ENCODE results near the gene OBI1.

Gene OBI1, protein sequence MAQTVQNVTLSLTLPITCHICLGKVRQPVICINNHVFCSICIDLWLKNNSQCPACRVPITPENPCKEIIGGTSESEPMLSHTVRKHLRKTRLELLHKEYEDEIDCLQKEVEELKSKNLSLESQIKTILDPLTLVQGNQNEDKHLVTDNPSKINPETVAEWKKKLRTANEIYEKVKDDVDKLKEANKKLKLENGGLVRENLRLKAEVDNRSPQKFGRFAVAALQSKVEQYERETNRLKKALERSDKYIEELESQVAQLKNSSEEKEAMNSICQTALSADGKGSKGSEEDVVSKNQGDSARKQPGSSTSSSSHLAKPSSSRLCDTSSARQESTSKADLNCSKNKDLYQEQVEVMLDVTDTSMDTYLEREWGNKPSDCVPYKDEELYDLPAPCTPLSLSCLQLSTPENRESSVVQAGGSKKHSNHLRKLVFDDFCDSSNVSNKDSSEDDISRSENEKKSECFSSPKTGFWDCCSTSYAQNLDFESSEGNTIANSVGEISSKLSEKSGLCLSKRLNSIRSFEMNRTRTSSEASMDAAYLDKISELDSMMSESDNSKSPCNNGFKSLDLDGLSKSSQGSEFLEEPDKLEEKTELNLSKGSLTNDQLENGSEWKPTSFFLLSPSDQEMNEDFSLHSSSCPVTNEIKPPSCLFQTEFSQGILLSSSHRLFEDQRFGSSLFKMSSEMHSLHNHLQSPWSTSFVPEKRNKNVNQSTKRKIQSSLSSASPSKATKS

GRCh38 chr13:78658630-78659449, at the start of gene OBI1:
Gene OBI1 (minus strand): TSS chr13:78659155. CDS start chr13:78659120, 35 bp downstream.
- peak; percentile 92 for DNase-seq

- no peak for DNase-seq
Observed at GRCh38 chr13:78701383-78701782, 42.4 kb upstream of the OBI1 start.

- no peak for DNase-seq
Observed at GRCh38 chr13:78700121-78700910, 41.4 kb upstream of the OBI1 start.

DNA sequence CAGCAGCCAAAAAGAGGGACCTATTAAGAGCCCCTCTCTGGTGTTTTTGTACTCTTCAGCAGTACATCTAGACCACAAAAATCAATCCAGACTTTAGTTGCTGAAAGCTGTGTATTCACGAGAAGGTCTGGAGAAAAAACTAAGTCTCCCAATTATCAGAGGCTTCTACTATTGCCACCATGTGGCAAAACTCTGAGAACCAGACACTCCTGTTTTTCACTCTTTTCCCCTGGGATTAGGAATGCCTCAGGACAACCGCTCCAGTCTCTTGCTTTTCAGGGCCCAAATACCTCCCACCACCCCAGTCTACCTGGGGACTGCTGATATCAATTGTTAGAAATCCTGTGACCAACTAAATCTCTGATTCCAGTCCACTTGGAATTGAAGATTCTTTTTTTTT, 30.1 kb upstream of the OBI1 start:
- no peak for DNase-seq

- no peak for DNase-seq
Observed at GRCh38 chr13:78686461-78686860, 27.5 kb upstream of the OBI1 start.

DNA sequence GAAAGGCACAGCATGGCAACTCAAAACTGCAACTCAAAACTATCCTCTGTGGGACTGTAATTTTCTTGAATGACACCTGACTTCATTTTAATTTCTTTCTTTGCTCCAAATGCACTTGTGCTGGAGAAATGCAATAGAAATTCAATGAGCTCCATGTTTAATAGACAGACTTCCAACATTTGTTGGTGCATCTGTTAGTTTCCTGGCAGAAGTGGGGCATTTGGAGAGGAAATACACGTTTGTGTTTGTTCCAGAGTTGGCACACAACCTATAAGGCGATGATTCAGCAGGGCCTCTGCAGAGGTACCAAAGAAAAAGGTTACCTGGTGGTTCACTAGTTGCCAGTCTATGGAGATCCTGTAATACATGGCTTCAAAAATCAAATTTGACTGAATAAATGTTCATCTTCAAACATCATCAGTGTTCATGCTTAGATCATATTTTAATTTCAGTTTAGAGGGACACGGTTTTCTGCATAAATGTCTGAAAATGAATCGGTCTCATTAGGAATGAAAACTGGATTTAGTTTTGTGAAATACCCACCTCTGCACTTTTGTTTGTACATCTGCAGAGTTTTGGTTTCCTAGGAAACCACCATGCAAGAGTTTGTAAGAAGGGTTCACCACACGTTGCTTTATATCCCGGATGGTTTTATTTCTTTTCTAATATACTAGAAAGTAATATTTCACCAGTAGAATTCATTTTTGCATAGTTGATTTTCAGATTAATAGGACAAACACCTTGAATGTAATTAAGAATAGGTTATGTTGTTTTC, 21.8 kb upstream of the OBI1 start:
- DNase-seq, result no peak

DNA sequence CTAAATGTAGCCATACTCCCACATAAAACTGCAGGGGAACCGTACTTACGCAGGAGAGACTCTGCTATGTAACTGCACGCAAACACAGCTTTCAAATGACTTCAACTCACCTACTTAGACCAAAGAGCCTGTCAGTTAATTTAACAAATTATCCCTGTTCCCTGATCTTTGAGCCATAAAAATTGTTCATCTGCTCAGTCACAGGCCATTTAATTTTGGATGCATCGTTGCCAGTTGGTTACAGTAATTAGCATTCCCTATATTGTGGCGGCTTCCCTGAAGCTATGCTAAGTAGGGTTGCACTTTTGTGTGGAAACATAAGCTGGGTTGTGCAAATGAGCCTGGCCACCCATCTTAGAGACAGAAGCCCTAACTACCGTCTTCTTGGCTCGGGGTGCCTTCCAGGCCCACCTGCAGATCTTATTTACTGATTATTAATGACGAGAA, 21.2 kb upstream of the OBI1 start:
- DNase-seq, result no peak

- no peak for DNase-seq
Observed at GRCh38 chr13:78679329-78679728, 20.4 kb upstream of the OBI1 start.

DNA sequence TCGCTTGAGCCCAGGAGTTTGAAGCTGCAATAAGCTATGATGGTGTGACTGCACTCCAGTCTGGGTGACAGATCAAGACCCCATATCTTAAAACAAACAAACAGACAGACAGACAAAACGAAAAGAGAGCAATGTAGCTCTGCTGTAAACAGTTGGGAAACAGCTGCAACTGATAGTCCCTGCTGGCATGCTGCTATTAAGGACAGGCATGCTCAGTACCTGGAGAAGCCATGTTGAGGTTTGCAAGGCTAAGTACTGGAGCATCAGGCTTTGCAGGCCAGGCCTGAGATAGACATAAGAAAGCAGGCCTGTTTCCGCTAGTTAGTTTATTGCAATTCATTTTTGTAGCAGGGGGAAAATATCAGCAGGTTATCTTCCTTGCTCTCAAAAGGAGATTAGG, 16.2 kb upstream of the OBI1 start:
- DNase-seq, result no peak

- no peak for DNase-seq
Observed at GRCh38 chr13:78674638-78675037, 15.7 kb upstream of the OBI1 start.

DNA sequence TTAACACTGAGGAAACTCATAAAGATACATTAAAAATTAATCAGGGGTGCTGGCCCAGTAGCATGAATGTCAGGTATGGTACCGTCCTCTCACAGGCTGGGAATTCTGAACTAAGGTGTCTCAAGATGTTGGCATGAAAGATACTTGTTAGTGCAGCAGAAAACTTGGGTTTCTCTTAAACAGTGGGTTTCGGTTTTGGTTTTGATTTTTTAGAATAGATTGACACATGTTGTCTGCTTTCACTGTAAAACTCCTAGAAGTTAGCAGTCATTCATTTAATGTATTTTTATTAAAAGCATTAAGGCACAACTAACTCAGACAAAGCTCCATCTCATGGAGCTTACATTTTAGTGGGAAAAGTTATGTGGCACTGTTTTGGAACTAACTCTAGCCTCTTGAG, 3.5 kb upstream of the OBI1 start:
- no peak for DNase-seq

- DNase-seq, result no peak
Observed at GRCh38 chr13:78660495-78660857, 1.5 kb upstream of the OBI1 start.

DNA sequence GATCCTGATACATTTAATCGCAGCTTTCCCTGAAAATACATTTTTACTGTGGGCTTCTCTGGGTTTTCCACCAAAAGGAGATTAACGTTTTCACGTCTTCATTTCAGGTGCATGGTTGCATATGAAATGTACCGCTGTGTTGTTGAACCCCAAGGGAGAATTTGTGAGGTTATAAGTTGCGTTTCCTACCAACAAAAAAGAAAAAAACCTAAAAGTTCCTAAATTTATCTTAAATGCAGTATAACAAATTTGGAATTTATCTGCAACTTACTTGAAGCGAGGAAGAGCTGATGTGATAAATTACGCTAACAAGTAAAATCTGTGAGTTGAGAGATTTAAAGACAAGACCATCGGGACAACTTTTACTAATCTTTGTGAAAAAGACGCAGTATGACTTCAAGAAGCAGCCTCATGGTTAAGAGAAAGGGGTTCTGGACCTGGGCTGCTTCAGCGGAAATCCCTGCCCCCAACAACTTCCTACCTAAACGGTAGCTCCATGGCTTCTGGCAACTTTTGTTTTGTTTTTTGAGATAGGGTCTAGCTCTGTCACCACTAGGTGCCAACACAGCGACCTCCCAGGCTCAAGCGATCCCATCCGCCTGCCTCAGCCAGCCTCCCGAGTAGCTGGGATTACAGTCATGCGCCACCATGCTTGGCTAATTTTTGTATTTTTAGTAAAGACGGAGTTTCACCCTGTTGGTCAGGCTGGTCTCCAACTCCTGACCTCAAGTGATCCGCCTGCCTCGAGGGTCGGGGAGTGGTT, 958 bp upstream of the OBI1 start:
- no peak for DNase-seq

GRCh38 chr13:78659450-78659730, 435 bp upstream of the OBI1 start:
- no peak for DNase-seq

DNA sequence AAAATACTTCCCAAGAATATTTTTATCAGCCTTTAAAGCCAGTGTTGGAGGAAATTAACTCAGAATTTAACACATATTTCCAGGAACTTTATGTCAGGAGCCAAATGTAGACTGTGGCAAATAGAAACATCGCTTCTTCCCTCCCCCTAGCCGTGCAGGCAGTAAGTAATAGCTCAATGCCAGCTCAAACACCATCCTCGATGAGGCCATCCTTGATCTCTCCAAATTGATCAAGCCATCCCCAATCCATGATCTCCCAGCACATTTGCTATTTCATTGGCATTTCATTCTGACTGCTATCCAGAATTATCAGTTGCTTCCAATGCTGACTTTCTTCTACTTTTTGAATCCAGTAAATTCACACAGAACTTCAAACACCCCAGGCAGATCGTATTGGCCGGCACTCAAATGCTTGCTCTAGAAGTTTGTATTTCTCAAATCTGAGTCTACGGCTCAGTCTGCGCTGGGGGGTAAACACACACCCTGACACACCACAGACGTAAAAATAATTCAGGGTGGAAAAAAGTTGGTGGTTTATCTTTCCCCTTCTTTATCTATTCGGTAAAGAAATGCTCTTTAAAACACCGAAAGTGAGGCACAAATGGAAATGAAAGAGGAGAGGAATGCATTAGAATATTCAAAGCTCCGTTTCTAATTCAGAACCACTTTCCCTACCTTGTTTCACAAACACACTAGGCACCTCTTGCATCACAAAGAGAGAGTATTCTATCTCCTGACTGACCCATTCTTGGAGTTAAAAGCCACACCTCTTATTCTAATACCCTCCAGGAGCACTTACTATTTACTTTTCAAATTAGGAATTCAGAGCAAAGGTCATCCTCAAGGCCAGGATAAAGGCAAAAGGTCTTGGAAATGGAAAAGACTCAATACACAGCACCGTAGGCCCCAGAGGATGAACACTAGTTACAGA, 991 bp downstream of the OBI1 start:
- DNase-seq, result no peak

DNA sequence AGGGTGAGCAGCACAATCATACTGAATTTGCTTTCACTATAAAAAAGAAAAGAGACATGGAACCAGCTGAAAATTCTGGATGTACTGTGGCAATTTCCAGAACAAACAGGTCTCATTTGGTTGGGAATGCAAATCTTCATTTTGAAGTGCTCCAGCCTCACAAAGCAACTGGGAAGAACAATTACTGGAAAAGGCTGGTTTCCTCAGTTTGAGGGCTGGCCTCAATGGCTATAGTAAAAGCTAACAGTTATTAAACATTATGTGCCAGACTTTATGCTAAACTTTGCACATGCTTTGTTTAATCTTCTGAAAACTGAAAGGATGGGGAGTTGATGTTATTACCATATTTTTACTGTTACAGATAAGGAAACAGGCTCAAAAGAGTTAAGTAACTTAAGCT, 3.0 kb downstream of the OBI1 start:
- DNase-seq, result no peak

DNA sequence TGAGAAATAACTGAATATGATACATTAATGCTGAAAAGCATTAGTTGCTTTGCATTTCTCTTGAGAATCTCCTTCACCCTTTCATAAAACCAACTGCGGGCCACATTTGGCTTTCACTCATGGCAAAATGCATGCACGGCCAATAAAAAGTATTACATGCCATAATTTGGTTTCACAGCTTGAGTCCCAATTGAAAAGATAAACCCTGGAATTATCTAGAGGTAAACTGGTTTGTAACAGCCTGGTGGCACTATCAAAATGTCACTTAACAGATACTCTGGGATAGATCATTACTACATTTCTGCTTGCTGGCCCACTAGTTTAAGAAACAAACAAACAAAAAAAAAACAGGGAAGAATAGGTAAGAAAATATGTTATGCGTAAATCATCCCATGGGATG, 3.9 kb downstream of the OBI1 start:
- DNase-seq, result no peak

GRCh38 chr13:78652651-78653050, 6.3 kb downstream of the OBI1 start:
- DNase-seq, result no peak

- DNase-seq, result no peak
Observed at GRCh38 chr13:78650717-78651083, 8.3 kb downstream of the OBI1 start.

GRCh38 chr13:78649997-78650716, 8.8 kb downstream of the OBI1 start:
- no peak for DNase-seq

All from CD4-positive, alpha-beta T cell treated with Interleukin-12 subunit alpha and Interleukin-12 subunit beta, for 1 hour (primary cell).